ENCODE measurements around the gene C4orf50.

Gene C4orf50

GRCh38 chr4:5969777-5970176 is 48.5 kb downstream of the C4orf50 start:
- no peak for TF ChIP-seq CTCF (IDR thresholded peaks at IDR 0.05; ENCODE audit: low read depth, low read length)
- no peak for DNase-seq (ENCODE audit: extremely low read depth, low read depth)

- no peak for TF ChIP-seq CTCF (IDR thresholded peaks at IDR 0.05; ENCODE audit: low read depth, low read length)
- no peak for DNase-seq (ENCODE audit: extremely low read depth, low read depth)
Measured at GRCh38 chr4:5969336-5969735, 48.9 kb downstream of the C4orf50 start.

GRCh38 chr4:5968246-5968645 is 50.0 kb downstream of the C4orf50 start:
- no peak for DNase-seq (ENCODE audit: extremely low read depth, low read depth)
- no peak for TF ChIP-seq CTCF (IDR thresholded peaks at IDR 0.05; ENCODE audit: low read depth, low read length)

GRCh38 chr4:5967783-5968182 is 50.4 kb downstream of the C4orf50 start:
- DNase-seq (ENCODE audit: extremely low read depth, low read depth), result no peak
- no peak for TF ChIP-seq CTCF (IDR thresholded peaks at IDR 0.05; ENCODE audit: low read depth, low read length)

GRCh38 chr4:5965225-5965624 is 53.0 kb downstream of the C4orf50 start:
- TF ChIP-seq CTCF (IDR thresholded peaks at IDR 0.05; ENCODE audit: low read depth, low read length), result no peak
- DNase-seq (ENCODE audit: extremely low read depth, low read depth), result no peak

GRCh38 chr4:5964030-5964429 is 54.2 kb downstream of the C4orf50 start:
- no peak for TF ChIP-seq CTCF (IDR thresholded peaks at IDR 0.05; ENCODE audit: low read depth, low read length)

GRCh38 chr4:5963611-5964010 is 54.6 kb downstream of the C4orf50 start:
- no peak for DNase-seq (ENCODE audit: extremely low read depth, low read depth)
- TF ChIP-seq CTCF (IDR thresholded peaks at IDR 0.05; ENCODE audit: low read depth, low read length), result no peak

More at GRCh38 chr4:5964030-5964429, 54.2 kb downstream of the C4orf50 start:
- DNase-seq (ENCODE audit: extremely low read depth, low read depth), result no peak
